HepG2 (cell line): ENCODE results near the gene CDC42EP4. TPM values are rescaled to one million over a fixed set of nuclear protein-coding genes. Genes with fewer than 3 reads are reported as not detected.
A peak's percentile ranks its signal among the peaks of the same experiment; 100 is the strongest.

Experiments
- AHR ChIP-seq: IDR thresholded peaks from 2 replicates; pipeline ENCODE4 v1.6.1; 2018; ENCODE audit warnings: missing genetic modification reagents, missing compliant biosample characterization
- CHD4 ChIP-seq: fragments of 200-600 bp; sonication (generic); IDR thresholded peaks from 2 replicates; pipeline ENCODE4 v1.7.0; 2017; ENCODE audit warnings: mild to moderate bottlenecking, low read length, borderline replicate concordance
- ELF4 ChIP-seq: sonication (generic); formaldehyde crosslinking; IDR thresholded peaks from 2 replicates; pipeline ENCODE4 v1.5.0; 2020; ENCODE audit warnings: missing genetic modification reagents, mild to moderate bottlenecking, moderate library complexity, borderline replicate concordance
- HCFC1 ChIP-seq: fragments of 150-350 bp; IDR thresholded peaks from 2 replicates; pipeline ENCODE4 v1.6.1; 2014; ENCODE audit warnings: low read depth, low read length
- HOXA7 ChIP-seq: sonication (generic); formaldehyde crosslinking; IDR thresholded peaks from 2 replicates; pipeline ENCODE4 v1.8.1; 2022; ENCODE audit warnings: mild to moderate bottlenecking, missing genetic modification reagents, moderate library complexity
- IKZF5 ChIP-seq: IDR thresholded peaks from 2 replicates; pipeline ENCODE4 v1.6.1; 2018; ENCODE audit warnings: missing genetic modification reagents, mild to moderate bottlenecking, missing compliant biosample characterization
- MAFK ChIP-seq, 2 experiments: IDR thresholded peaks in 1 of 2; conservative IDR thresholded peaks in 1 of 2; 2 replicates each; pipeline ENCODE4 v1.6.1; 2011; ENCODE audit warnings: improper control_type of control experiment in 2 of 2, low read length in 2 of 2
- SMAD9 ChIP-seq: sonication (generic); formaldehyde crosslinking; IDR thresholded peaks from 2 replicates; pipeline ENCODE4 v1.5.1; 2020; ENCODE audit warnings: mild to moderate bottlenecking, missing genetic modification reagents
- STAT6 ChIP-seq: sonication (generic); formaldehyde crosslinking; IDR thresholded peaks from 2 replicates; pipeline ENCODE4 v1.4.0; 2020; ENCODE audit warnings: missing genetic modification reagents, mild to moderate bottlenecking, borderline replicate concordance
- TAF15 ChIP-seq: fragments of 200-400 bp; formaldehyde crosslinking; IDR thresholded peaks from one replicate; pipeline ENCODE4 v1.6.1; 2018; ENCODE audit warnings: mild to moderate bottlenecking, low read depth, low read length; ENCODE audit not compliant: poor library complexity, severe bottlenecking
- TARDBP ChIP-seq: sonication (generic); formaldehyde crosslinking; IDR thresholded peaks from 2 replicates; pipeline ENCODE4 v1.8.0; 2022; ENCODE audit warnings: mild to moderate bottlenecking, missing genetic modification reagents
- ZC3H4 ChIP-seq: sonication (generic); formaldehyde crosslinking; IDR thresholded peaks from 2 replicates; pipeline ENCODE4 v1.4.0; 2020; ENCODE audit warnings: missing genetic modification reagents, borderline replicate concordance
- ZFP36 ChIP-seq: fragments of 150-350 bp; IDR thresholded peaks from 2 replicates; pipeline ENCODE4 v1.6.1; 2018; ENCODE audit warnings: borderline replicate concordance, low read length, low read depth; ENCODE audit not compliant: partially characterized antibody
- ZFP62 ChIP-seq: sonication (generic); formaldehyde crosslinking; IDR thresholded peaks from 2 replicates; pipeline ENCODE4 v1.4.0; 2020; ENCODE audit warnings: missing genetic modification reagents
- ZNF10 ChIP-seq: sonication (generic); formaldehyde crosslinking; IDR thresholded peaks from 2 replicates; pipeline ENCODE4 v1.4.0; 2020; ENCODE audit warnings: mild to moderate bottlenecking, low read depth, missing genetic modification reagents, borderline replicate concordance
- ZNF207 ChIP-seq: fragments of 450-650 bp; IDR thresholded peaks from 2 replicates; pipeline ENCODE4 v1.6.1; 2016; ENCODE audit warnings: antibody characterized with exemption, borderline replicate concordance
- ZNF253 ChIP-seq: sonication (generic); formaldehyde crosslinking; IDR thresholded peaks from 2 replicates; pipeline ENCODE4 v1.8.0; 2022; ENCODE audit warnings: mild to moderate bottlenecking, missing genetic modification reagents, borderline replicate concordance
- ZNF501 ChIP-seq: sonication (generic); formaldehyde crosslinking; IDR thresholded peaks from 2 replicates; pipeline ENCODE4 v1.5.1; 2020; ENCODE audit warnings: mild to moderate bottlenecking, moderate library complexity, missing genetic modification reagents
- ZNF558 ChIP-seq: sonication (generic); formaldehyde crosslinking; IDR thresholded peaks from 2 replicates; pipeline ENCODE4 v1.9.0; 2022; ENCODE audit warnings: mild to moderate bottlenecking, missing genetic modification reagents, borderline replicate concordance
- ZNF609 ChIP-seq: sonication (generic); formaldehyde crosslinking; IDR thresholded peaks from 2 replicates; pipeline ENCODE4 v1.4.0; 2020; ENCODE audit warnings: mild to moderate bottlenecking, missing genetic modification reagents, borderline replicate concordance
- ZNF788 ChIP-seq: sonication (generic); formaldehyde crosslinking; IDR thresholded peaks from 2 replicates; pipeline ENCODE4 v1.5.0; 2020; ENCODE audit warnings: mild to moderate bottlenecking, missing genetic modification reagents, borderline replicate concordance
- polyA plus RNA-seq, 8 experiments: library from polyadenylated mRNA; depleted of rRNA in 3 of 8; stranded (reverse) in 7 of 8; unstranded in 1 of 8; fragments of >200 nt; fragmentation: Illumina TruSeq in 4 of 8; extraction: Trizol in 4 of 8; gene quantifications; 2 replicates each; pipeline versions ENCODE4 v1.2.1 to v1.2.3, GENCODE V29; 2011 to 2016; ENCODE audit warnings: low read depth in 4 of 8, missing spikeins in 1 of 8, mixed read lengths in 1 of 8; ENCODE audit not compliant: insufficient read depth in 1 of 8
- total RNA-seq, 5 experiments: library from RNA; depleted of rRNA; stranded (reverse); fragments of >200 nt; fragmentation: Illumina TruSeq; extraction: Trizol; gene quantifications; 2 replicates each; pipeline ENCODE4 v1.2.3, GENCODE V29; 2016; ENCODE audit warnings: low read depth in 1 of 5

The CDC42EP4 gene
- total and polyA plus RNA-seq, 2 of the 13 experiments (the other 11 are each of a cell fraction or from before 2014, with no cell fraction given): 19.0 to 54.0 TPM

- peak; percentile 95 for TF ChIP-seq ZNF609 (CRISPR knock-in tag)
- TF ChIP-seq AHR (CRISPR knock-in tag): peak; percentile 45; the same call in 1 of the 2 replicates
- TF ChIP-seq ZFP62 (CRISPR knock-in tag): peak; percentile 53; the same call in 1 of the 2 replicates
- peak; percentile 96 for TF ChIP-seq ZNF501 (CRISPR knock-in tag)
- TF ChIP-seq TAF15: no peak
- no peak for TF ChIP-seq ZNF207
- TF ChIP-seq ELF4 (CRISPR knock-in tag): peak; percentile 65; the same call in 1 of the 2 replicates
- no peak for TF ChIP-seq ZNF10
- no peak for TF ChIP-seq ZNF558
- no peak for TF ChIP-seq ZFP36
- no peak for TF ChIP-seq HCFC1
- peak; percentile 92 for TF ChIP-seq IKZF5 (CRISPR knock-in tag)
- TF ChIP-seq MAFK (conservative IDR thresholded peaks at IDR 0.05 in 1 of 2, IDR thresholded peaks at IDR 0.05 in 1 of 2; ENCODE audit: low read length in 2 of 2): no peak
- no peak for TF ChIP-seq SMAD9
- TF ChIP-seq ZNF253 (CRISPR knock-in tag): no peak
- TF ChIP-seq CHD4: peak; percentile 91
- TF ChIP-seq ZC3H4 (CRISPR knock-in tag): no peak
- TF ChIP-seq ZNF788 (CRISPR knock-in tag): peak; percentile 96
- TF ChIP-seq STAT6: peak; percentile 73; the same call in 1 of the 2 replicates
- TF ChIP-seq HOXA7 (CRISPR knock-in tag): 0 out of 2 replicates have a peak, but pooled peaks have one; percentile 68
- peak; percentile 99 for TF ChIP-seq TARDBP (CRISPR knock-in tag)
Measured at GRCh38 chr17:73288534-73289302, 23.1 kb downstream of the CDC42EP4 start (continued).
